H54 (cell line): Measurements from ENCODE around the gene PPL.
A peak's percentile ranks its signal among the peaks of the same experiment; 100 is the strongest.

Source experiments
- DNase-seq: peaks from one replicate; pipeline ENCODE4 v3.0.0; 2011; ENCODE audit warnings: low spot score, mixed read lengths; ENCODE audit not compliant: insufficient read length
- FAIRE-seq: peaks from 3 replicates; lab custom pipeline; 2011; peaks lifted over from hg19 to GRCh38; lab: Jason Lieb, UNC
- POLR2A ChIP-seq: IDR thresholded peaks from 2 replicates; pipeline ENCODE4 v1.6.1; 2011; ENCODE audit warnings: low read depth, mild to moderate bottlenecking, low read length

Gene PPL

GRCh38 chr16:4846503-4846900, 90.4 kb downstream of the PPL start:
- peak; percentile 76 for TF ChIP-seq POLR2A
- DNase-seq (peak; percentile 34), FAIRE-seq (no peak)

- no peak for TF ChIP-seq POLR2A
- FAIRE-seq (no peak), DNase-seq (no peak)
Observed at GRCh38 chr16:4840984-4841383, 96.0 kb downstream of the PPL start.

DNA sequence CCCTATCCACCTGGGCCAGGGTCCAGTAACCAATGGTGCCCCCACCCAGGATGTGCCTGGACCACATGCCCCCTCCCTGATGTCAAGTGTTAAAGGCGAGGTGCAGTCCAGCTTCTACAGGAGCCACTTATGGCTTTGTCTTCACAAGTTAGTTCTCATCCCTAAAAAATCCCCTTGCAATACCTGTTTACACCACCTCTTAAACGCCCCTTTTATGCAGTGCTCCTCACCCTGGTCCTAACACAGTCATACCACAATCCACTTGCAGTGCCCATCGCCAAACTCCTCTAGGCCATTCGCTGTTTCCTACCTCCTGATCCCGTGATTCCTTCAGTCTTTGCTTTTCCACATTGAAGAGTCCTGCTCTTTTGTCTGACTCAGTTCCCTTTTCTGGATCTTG, 97.0 kb downstream of the PPL start:
- FAIRE-seq (no peak), DNase-seq (no peak)
- no peak for TF ChIP-seq POLR2A

- FAIRE-seq, result no peak
- DNase-seq, result no peak
- TF ChIP-seq POLR2A, result no peak
Observed at GRCh38 chr16:4837733-4838501, 99.0 kb downstream of the PPL start.

- no peak for TF ChIP-seq POLR2A
- no peak for FAIRE-seq
- no peak for DNase-seq
Observed at GRCh38 chr16:4836727-4837126, 100.2 kb downstream of the PPL start.

GRCh38 chr16:4833584-4833983, 103.4 kb downstream of the PPL start:
- FAIRE-seq (no peak), DNase-seq (no peak)
- no peak for TF ChIP-seq POLR2A

DNA sequence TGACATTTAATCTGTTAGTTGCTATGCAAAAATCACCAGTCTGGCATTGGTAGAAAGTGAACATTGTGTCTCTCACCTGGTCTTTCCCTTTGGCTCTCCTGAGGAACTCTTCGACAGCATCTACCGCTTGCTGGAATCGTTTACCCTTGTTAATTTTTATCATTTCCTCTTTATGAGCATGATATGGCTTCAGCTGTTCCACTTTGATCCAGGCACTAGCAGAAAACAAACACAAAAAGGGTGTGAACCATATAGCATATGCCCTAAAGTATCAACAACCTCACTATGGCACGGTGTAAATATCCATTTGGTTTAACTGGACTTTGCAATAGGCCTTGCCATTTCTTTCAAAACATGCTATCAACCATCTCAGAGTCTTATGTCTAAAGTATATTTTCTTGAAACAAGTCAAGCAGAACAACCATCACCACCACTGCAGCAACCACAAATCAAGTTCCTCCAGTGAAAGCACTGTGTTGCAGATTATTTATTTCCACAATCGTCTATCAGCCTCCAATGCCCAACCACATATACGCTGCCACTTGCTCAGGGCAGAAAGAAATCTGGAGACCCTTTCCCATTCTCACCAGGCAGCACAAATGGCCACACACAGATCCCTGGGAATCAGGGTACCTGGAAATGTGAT, 104.1 kb downstream of the PPL start:
- no peak for DNase-seq
- FAIRE-seq, result no peak
- no peak for TF ChIP-seq POLR2A
